PC-3 (cell line): ENCODE measurements around the gene MICU1.

ENCODE experiments used
- EZH2 ChIP-seq: fragments of 300-600 bp; sonication (generic); IDR thresholded peaks from one replicate; pipeline ENCODE4 v1.6.1; 2017; ENCODE audit warnings: antibody characterized with exemption, mild to moderate bottlenecking, low read length; ENCODE audit not compliant: unreplicated experiment
- TF ChIP-seq, protein P1 (sequence below): fragments of 300-600 bp; sonication (generic); conservative IDR thresholded peaks from 2 replicates; pipeline ENCODE4 v1.5.1; 2017; ENCODE audit warnings: antibody characterized with exemption, low read depth, mild to moderate bottlenecking, low read length

GRCh38 chr10:72595436-72595835, 30.4 kb downstream of the MICU1 start:
- TF ChIP-seq, protein P1, sequence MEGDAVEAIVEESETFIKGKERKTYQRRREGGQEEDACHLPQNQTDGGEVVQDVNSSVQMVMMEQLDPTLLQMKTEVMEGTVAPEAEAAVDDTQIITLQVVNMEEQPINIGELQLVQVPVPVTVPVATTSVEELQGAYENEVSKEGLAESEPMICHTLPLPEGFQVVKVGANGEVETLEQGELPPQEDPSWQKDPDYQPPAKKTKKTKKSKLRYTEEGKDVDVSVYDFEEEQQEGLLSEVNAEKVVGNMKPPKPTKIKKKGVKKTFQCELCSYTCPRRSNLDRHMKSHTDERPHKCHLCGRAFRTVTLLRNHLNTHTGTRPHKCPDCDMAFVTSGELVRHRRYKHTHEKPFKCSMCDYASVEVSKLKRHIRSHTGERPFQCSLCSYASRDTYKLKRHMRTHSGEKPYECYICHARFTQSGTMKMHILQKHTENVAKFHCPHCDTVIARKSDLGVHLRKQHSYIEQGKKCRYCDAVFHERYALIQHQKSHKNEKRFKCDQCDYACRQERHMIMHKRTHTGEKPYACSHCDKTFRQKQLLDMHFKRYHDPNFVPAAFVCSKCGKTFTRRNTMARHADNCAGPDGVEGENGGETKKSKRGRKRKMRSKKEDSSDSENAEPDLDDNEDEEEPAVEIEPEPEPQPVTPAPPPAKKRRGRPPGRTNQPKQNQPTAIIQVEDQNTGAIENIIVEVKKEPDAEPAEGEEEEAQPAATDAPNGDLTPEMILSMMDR = no peak
- no peak for TF ChIP-seq EZH2
